ENCODE data around the gene HTR1E.
"Not testable (repeated sequence)": the region's sequence is repeated elsewhere in the genome, so short reads cannot be mapped to it uniquely, and the experiment has no call there.

HTR1E gene

GRCh38 chr6:86937219-86938079 is at the start of gene HTR1E:
Gene HTR1E, plus strand, starts transcription at chr6:86937528. Its CDS starts 77,807 bp downstream, at chr6:87015335.
- Histone ChIP-seq H3K4me1 (ENCODE audit: control insufficient read depth in 1 of 2, insufficient read depth in 1 of 2, low read depth in 1 of 2, low read length in 1 of 2) (no peaks in the 10 kb centered on the region), H3K36me3 (no peaks in the 10 kb centered on the region), H3K9me3 (no peaks in the 10 kb centered on the region), H3K4me3 (ENCODE audit: low read depth in 1 of 2, low read length in 1 of 2) (no peak within 1 kb of the TSS), H3K27me3 (peaks cover 61% of the 10 kb centered on the region), H3K27ac (no peak within 1 kb of the TSS)
- TF ChIP-seq CTCF (IDR thresholded peaks at IDR 0.05), result no peak

- Histone ChIP-seq H3K4me1 (ENCODE audit: control insufficient read depth in 1 of 2, insufficient read depth in 1 of 2, low read depth in 1 of 2, low read length in 1 of 2) (no peaks in the 10 kb centered on the region), H3K27me3 (no peaks in the 10 kb centered on the region), H3K9me3 (no peaks in the 10 kb centered on the region), H3K36me3 (no peaks in the 10 kb centered on the region), H3K27ac (no peak overlapping the region), H3K4me3 (ENCODE audit: low read depth in 1 of 2, low read length in 1 of 2) (no peak overlapping the region)
- no peak for TF ChIP-seq CTCF (IDR thresholded peaks at IDR 0.05)
Measured at GRCh38 chr6:86888301-86888700, 49.0 kb upstream of the HTR1E start.

- H3K27me3 ChIP-seq; H3K4me3 ChIP-seq (ENCODE audit: low read depth in 1 of 2, low read length in 1 of 2); H3K27ac ChIP-seq; H3K36me3 ChIP-seq; H3K9me3 ChIP-seq; H3K4me1 ChIP-seq (ENCODE audit: control insufficient read depth in 1 of 2, insufficient read depth in 1 of 2, low read depth in 1 of 2, low read length in 1 of 2): not testable (repeated sequence)
Measured at GRCh38 chr6:86897265-86897664, 40.1 kb upstream of the HTR1E start.

GRCh38 chr6:86913795-86914194 is 23.5 kb upstream of the HTR1E start:
- H3K9me3 ChIP-seq, result no peaks in the 10 kb centered on the region
- no peaks in the 10 kb centered on the region for H3K27me3 ChIP-seq
- TF ChIP-seq CTCF (IDR thresholded peaks at IDR 0.05), result no peak
- H3K4me3 ChIP-seq (ENCODE audit: low read depth in 1 of 2, low read length in 1 of 2), result no peak overlapping the region
- no peaks in the 10 kb centered on the region for H3K4me1 ChIP-seq (ENCODE audit: control insufficient read depth in 1 of 2, insufficient read depth in 1 of 2, low read depth in 1 of 2, low read length in 1 of 2)
- no peak overlapping the region for H3K27ac ChIP-seq
- H3K36me3 ChIP-seq, result no peaks in the 10 kb centered on the region

- Histone ChIP-seq H3K36me3 (no peaks in the 10 kb centered on the region), H3K4me1 (ENCODE audit: control insufficient read depth in 1 of 2, insufficient read depth in 1 of 2, low read depth in 1 of 2, low read length in 1 of 2) (no peaks in the 10 kb centered on the region), H3K4me3 (ENCODE audit: low read depth in 1 of 2, low read length in 1 of 2) (no peak overlapping the region), H3K9me3 (no peaks in the 10 kb centered on the region), H3K27me3 (no peaks in the 10 kb centered on the region), H3K27ac (no peak overlapping the region)
- no peak for TF ChIP-seq CTCF (IDR thresholded peaks at IDR 0.05)
Measured at GRCh38 chr6:86916393-86916792, 20.9 kb upstream of the HTR1E start.

GRCh38 chr6:86927138-86927537 is 10.2 kb upstream of the HTR1E start:
- H3K27me3 ChIP-seq; H3K9me3 ChIP-seq; H3K4me3 ChIP-seq (ENCODE audit: low read depth in 1 of 2, low read length in 1 of 2); H3K4me1 ChIP-seq (ENCODE audit: control insufficient read depth in 1 of 2, insufficient read depth in 1 of 2, low read depth in 1 of 2, low read length in 1 of 2); H3K36me3 ChIP-seq; H3K27ac ChIP-seq: not testable (repeated sequence)

- not testable (repeated sequence) for H3K4me3 ChIP-seq (ENCODE audit: low read depth in 1 of 2, low read length in 1 of 2); H3K27me3 ChIP-seq; H3K36me3 ChIP-seq; H3K4me1 ChIP-seq (ENCODE audit: control insufficient read depth in 1 of 2, insufficient read depth in 1 of 2, low read depth in 1 of 2, low read length in 1 of 2); H3K9me3 ChIP-seq; H3K27ac ChIP-seq
Measured at GRCh38 chr6:86927859-86928258, 9.5 kb upstream of the HTR1E start.
